ENCODE results near the gene ANKRD9. TPM values are rescaled to one million over a fixed set of nuclear protein-coding genes. Genes with fewer than 3 reads are reported as not detected.

Gene ANKRD9
- total RNA-seq, 4 donors from 2014 or later: 171 to 504 (median 319) TPM

- DNase-seq: no peak
- Histone ChIP-seq H3K36me3 (no peaks in the 10 kb centered on the region), H3K27me3 (no peaks in the 10 kb centered on the region), H3K4me1 (no peaks in the 10 kb centered on the region), H3K27ac (no peak overlapping the region), H3K4me3 (no peak overlapping the region), H3K9me3 (no peaks in the 10 kb centered on the region)
- TF ChIP-seq CTCF (IDR thresholded peaks at IDR 0.05) (no peak), POLR2AphosphoS5 (IDR thresholded peaks at IDR 0.05) (no peak), POLR2A (IDR thresholded peaks at IDR 0.05) (no peak), EP300 (IDR thresholded peaks at IDR 0.05; ENCODE audit: low read depth) (no peak)
- intact Hi-C loops (cut with DNase I; ENCODE audit: low total_unique reads) (no loop called here), in situ Hi-C loops (cut with MboI; ENCODE audit: low pct_ligation_motif_present in 1 of 4, low pct_unique_long_range_greater_than_20kb in 1 of 4, low sequenced_read_pairs in 3 of 4) (no loop called here)
- 81 to 87% methylated on average over 3 to 18 of the region's 18 CpGs for WGBS, 2 donors (ENCODE audit: low coverage in 1 of 2)
Observed at GRCh38 chr14:102490456-102490855, 19.1 kb downstream of the ANKRD9 start.

GRCh38 chr14:102487204-102487577, 22.4 kb downstream of the ANKRD9 start:
- intact Hi-C loops (cut with DNase I; ENCODE audit: low total_unique reads) (no loop called here), in situ Hi-C loops (cut with MboI; ENCODE audit: low pct_ligation_motif_present in 1 of 4, low pct_unique_long_range_greater_than_20kb in 1 of 4, low sequenced_read_pairs in 3 of 4) (no loop called here)
- TF ChIP-seq CTCF (IDR thresholded peaks at IDR 0.05) (no peak), POLR2AphosphoS5 (IDR thresholded peaks at IDR 0.05) (no peak), EP300 (IDR thresholded peaks at IDR 0.05; ENCODE audit: low read depth) (no peak), POLR2A (IDR thresholded peaks at IDR 0.05) (no peak)

GRCh38 chr14:102486513-102487203, 22.9 kb downstream of the ANKRD9 start:
- H3K9me3 ChIP-seq: no peaks in the 10 kb centered on the region
- H3K4me1 ChIP-seq: peaks cover 0 to 4% (median 0%) of the 10 kb centered on the region in 4 donors
- H3K4me3 ChIP-seq: no peak overlapping the region
- 84 to 86% methylated on average over 2 to 17 of the region's 17 CpGs for WGBS, 2 donors (ENCODE audit: low coverage in 1 of 2)
- TF ChIP-seq CTCF (IDR thresholded peaks at IDR 0.05) (no peak), EP300 (IDR thresholded peaks at IDR 0.05; ENCODE audit: low read depth) (no peak), POLR2A (IDR thresholded peaks at IDR 0.05) (no peak), POLR2AphosphoS5 (IDR thresholded peaks at IDR 0.05) (no peak)
- intact Hi-C loops (cut with DNase I; ENCODE audit: low total_unique reads): no loop called here
- H3K27ac ChIP-seq: no peak overlapping the region
- H3K27me3 ChIP-seq: no peaks in the 10 kb centered on the region
- DNase-seq: no peak
- in situ Hi-C loops (cut with MboI; ENCODE audit: low pct_ligation_motif_present in 1 of 4, low pct_unique_long_range_greater_than_20kb in 1 of 4, low sequenced_read_pairs in 3 of 4): no loop called here
- H3K36me3 ChIP-seq: no peaks in the 10 kb centered on the region

More at GRCh38 chr14:102487204-102487577, 22.4 kb downstream of the ANKRD9 start:
- Histone ChIP-seq H3K36me3 (no peaks in the 10 kb centered on the region), H3K9me3 (no peaks in the 10 kb centered on the region), H3K4me3 (no peak overlapping the region), H3K27me3 (no peaks in the 10 kb centered on the region), H3K4me1 (no peaks in the 10 kb centered on the region), H3K27ac (no peak overlapping the region)
- no peak for DNase-seq
- WGBS, 2 donors (ENCODE audit: low coverage in 1 of 2): 78 to 93% methylated on average over 3 to 7 of the region's 7 CpGs

- no peak for TF ChIP-seq POLR2A (IDR thresholded peaks at IDR 0.05)
- TF ChIP-seq EP300 (IDR thresholded peaks at IDR 0.05; ENCODE audit: low read depth): no peak
- TF ChIP-seq CTCF (IDR thresholded peaks at IDR 0.05): no peak
- TF ChIP-seq POLR2AphosphoS5 (IDR thresholded peaks at IDR 0.05): no peak
- DNase-seq: no peak
- Histone ChIP-seq H3K36me3 (no peaks in the 10 kb centered on the region), H3K27me3 (no peaks in the 10 kb centered on the region), H3K27ac (no peak overlapping the region), H3K9me3 (no peaks in the 10 kb centered on the region), H3K4me1 (peaks cover 0 to 9% (median 0%) of the 10 kb centered on the region in 4 donors), H3K4me3 (no peak overlapping the region)
- in situ Hi-C loops (cut with MboI; ENCODE audit: low pct_ligation_motif_present in 1 of 4, low pct_unique_long_range_greater_than_20kb in 1 of 4, low sequenced_read_pairs in 3 of 4): no loop called here
- 93% methylated on average over 3 to 11 of the region's 11 CpGs for WGBS, 2 donors (ENCODE audit: low coverage in 1 of 2)
- intact Hi-C loops (cut with DNase I; ENCODE audit: low total_unique reads): no loop called here
Observed at GRCh38 chr14:102485693-102486512, 23.7 kb downstream of the ANKRD9 start.

All from transverse colon (tissue), 4 donors.